Measurements from ENCODE around the gene IRX6. TPM values are rescaled to one million over a fixed set of nuclear protein-coding genes. Genes with fewer than 3 reads are reported as not detected.

Gene IRX6
- total RNA-seq, 2 donors from 2014 or later, result not detected

DNA sequence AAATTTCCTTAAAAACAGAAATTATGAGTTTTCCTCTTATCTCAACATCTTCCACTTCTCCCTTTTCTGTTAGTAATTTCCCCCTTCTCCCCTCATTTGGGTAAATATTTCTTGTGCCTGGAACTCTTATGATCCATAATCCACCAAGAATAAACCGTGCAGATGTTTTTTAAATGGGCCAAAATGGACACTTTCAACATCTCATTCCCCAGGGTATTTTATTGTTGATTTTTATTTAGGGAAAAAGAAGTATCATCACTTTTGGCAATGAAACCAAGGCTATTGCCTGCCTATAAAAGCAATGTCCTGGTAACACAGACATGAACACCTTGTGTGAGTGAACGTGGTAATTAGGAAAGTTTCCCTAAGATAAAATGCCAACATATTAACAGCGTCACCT lies 54.6 kb downstream of the IRX6 start:
- intact Hi-C loops (cut with DNase I), result no loop called here
- no peak overlapping the region for H3K27ac ChIP-seq

DNA sequence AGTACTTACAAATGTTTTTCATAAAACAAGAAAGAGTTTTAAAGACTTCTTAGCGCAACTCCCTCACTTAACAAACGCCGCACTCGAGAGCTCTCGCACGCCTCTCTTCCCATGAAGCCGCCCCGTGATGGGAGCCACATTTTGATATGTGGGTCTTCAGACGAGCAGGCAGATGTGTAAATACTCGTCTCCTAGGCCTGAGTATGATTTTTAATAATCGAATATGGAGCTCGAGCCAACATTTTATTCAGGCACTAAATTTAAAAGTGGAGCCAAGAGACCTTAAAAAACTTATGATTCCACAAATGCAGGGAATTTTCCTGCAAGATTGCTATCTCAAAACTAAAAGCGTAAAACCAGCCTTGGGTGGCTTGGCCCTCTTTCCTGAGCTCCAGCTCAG lies 55.4 kb downstream of the IRX6 start:
- Histone ChIP-seq H3K9ac (ENCODE audit: low read depth in 2 of 2, low read length in 2 of 2) (no peak overlapping the region), H3K9me3 (no peaks in the 10 kb centered on the region), H3K4me1 (no peaks in the 10 kb centered on the region), H3K4me3 (no peak overlapping the region), H3K36me3 (no peaks in the 10 kb centered on the region), H3K27me3 (no peaks in the 10 kb centered on the region), H3K27ac (no peak overlapping the region)
- TF ChIP-seq, protein P1, sequence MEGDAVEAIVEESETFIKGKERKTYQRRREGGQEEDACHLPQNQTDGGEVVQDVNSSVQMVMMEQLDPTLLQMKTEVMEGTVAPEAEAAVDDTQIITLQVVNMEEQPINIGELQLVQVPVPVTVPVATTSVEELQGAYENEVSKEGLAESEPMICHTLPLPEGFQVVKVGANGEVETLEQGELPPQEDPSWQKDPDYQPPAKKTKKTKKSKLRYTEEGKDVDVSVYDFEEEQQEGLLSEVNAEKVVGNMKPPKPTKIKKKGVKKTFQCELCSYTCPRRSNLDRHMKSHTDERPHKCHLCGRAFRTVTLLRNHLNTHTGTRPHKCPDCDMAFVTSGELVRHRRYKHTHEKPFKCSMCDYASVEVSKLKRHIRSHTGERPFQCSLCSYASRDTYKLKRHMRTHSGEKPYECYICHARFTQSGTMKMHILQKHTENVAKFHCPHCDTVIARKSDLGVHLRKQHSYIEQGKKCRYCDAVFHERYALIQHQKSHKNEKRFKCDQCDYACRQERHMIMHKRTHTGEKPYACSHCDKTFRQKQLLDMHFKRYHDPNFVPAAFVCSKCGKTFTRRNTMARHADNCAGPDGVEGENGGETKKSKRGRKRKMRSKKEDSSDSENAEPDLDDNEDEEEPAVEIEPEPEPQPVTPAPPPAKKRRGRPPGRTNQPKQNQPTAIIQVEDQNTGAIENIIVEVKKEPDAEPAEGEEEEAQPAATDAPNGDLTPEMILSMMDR (IDR thresholded peaks at IDR 0.05), result no peak
- DNase-seq, result no peak
- intact Hi-C loops (cut with DNase I), result no loop called here

More for the DNA sequence above, 54.6 kb downstream of the IRX6 start:
- Histone ChIP-seq H3K9me3 (no peaks in the 10 kb centered on the region), H3K36me3 (no peaks in the 10 kb centered on the region), H3K4me3 (no peak overlapping the region), H3K27me3 (no peaks in the 10 kb centered on the region), H3K9ac (ENCODE audit: low read depth in 2 of 2, low read length in 2 of 2) (no peak overlapping the region), H3K4me1 (no peaks in the 10 kb centered on the region)
- TF ChIP-seq, protein P1 (IDR thresholded peaks at IDR 0.05), result no peak
- no peak for DNase-seq

DNA sequence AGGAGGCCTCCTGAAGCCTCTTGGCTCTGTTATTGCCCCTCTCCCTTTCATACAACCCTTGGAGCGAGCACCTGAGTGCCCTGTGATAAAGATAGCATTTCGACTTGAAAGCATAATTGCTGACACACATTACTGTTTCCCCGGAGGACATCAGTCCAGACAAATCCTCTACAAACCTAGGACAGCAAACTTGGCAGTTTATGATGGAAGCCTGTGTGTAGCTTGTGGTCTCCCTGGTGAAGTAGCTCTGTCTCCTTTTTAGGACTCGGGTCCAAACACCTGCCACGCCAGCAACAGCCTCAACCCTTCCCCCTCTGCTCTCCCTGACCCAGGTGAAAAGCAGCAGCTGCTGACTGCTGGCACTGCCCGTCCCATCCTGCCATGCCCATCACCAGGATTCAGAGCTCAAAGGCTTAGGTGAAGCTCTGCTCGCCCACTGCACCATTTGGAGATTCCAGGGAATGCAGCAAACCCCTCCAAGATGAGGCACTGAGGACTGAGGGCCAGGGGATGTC lies 55.9 kb downstream of the IRX6 start:
- TF ChIP-seq, protein P1 (IDR thresholded peaks at IDR 0.05), result no peak
- Histone ChIP-seq H3K9ac (ENCODE audit: low read depth in 2 of 2, low read length in 2 of 2) (no peak overlapping the region), H3K4me3 (no peak overlapping the region), H3K27ac (no peak overlapping the region), H3K9me3 (no peaks in the 10 kb centered on the region), H3K36me3 (no peaks in the 10 kb centered on the region), H3K4me1 (no peaks in the 10 kb centered on the region), H3K27me3 (no peaks in the 10 kb centered on the region)
- intact Hi-C loops (cut with DNase I), result no loop called here
- DNase-seq, result no peak

Other genes starting within 250 kb of the IRX6 start
- gene MMP2, start 155.0 kb downstream of the IRX6 start, total RNA-seq, result 100 to 1,000 TPM in 1 of 2 donors, 10 to 100 TPM in 1; 32.8 to 101 TPM
- gene LPCAT2, start 184.9 kb downstream of the IRX6 start, total RNA-seq, result 10 to 100 TPM; 22.6 to 30.5 TPM
- gene CAPNS2, start 242.5 kb downstream of the IRX6 start, total RNA-seq, result under 1 TPM; 0.40 to 0.42 TPM

Measured in colonic mucosa (tissue), 4 donors.